DLD1 (cell line): ENCODE data around the gene LYRM9.
"Not testable (repeated sequence)": the region's sequence is repeated elsewhere in the genome, so short reads cannot be mapped to it uniquely, and the experiment has no call there.

Experiments
- in situ Hi-C: cut with HindIII; loops from 2 replicates; pipeline ENCODE4 v1.10.0; 2017; ENCODE audit warnings: low sequenced_read_pairs

The LYRM9 gene

GRCh38 chr17:27892866-27893769 lies at the start of gene LYRM9:
Gene LYRM9, minus strand, starts transcription at chr17:27893365. Its CDS starts 10,671 bp downstream, at chr17:27882694.
- in situ Hi-C loops: no loop called here

- in situ Hi-C loops: no loop called here
These were observed 47.6 kb upstream of the LYRM9 start for GRCh38 chr17:27940503-27941428.

- in situ Hi-C loops: no loop called here
These were observed 46.6 kb upstream of the LYRM9 start for GRCh38 chr17:27939474-27940465.

GRCh38 chr17:27938864-27939263 lies 45.7 kb upstream of the LYRM9 start:
- in situ Hi-C loops: no loop called here

- in situ Hi-C loops: no loop called here
These were observed 45.1 kb upstream of the LYRM9 start for GRCh38 chr17:27938241-27938640.

- in situ Hi-C loops: no loop called here
These were observed 43.9 kb upstream of the LYRM9 start for GRCh38 chr17:27937025-27937546.

GRCh38 chr17:27930000-27930399 lies 36.8 kb upstream of the LYRM9 start:
- in situ Hi-C loops: no loop called here

GRCh38 chr17:27928587-27928986 lies 35.4 kb upstream of the LYRM9 start:
- in situ Hi-C loops: no loop called here

- in situ Hi-C loops: no loop called here
These were observed 34.6 kb upstream of the LYRM9 start for GRCh38 chr17:27927781-27928180.

- in situ Hi-C loops: no loop called here
These were observed 28.4 kb upstream of the LYRM9 start for GRCh38 chr17:27921599-27921998.

GRCh38 chr17:27921077-27921476 lies 27.9 kb upstream of the LYRM9 start:
- in situ Hi-C loops: no loop called here

- in situ Hi-C loops: no loop called here
These were observed 27.4 kb upstream of the LYRM9 start for GRCh38 chr17:27920569-27920968.

- in situ Hi-C loops: no loop called here
These were observed 25.9 kb upstream of the LYRM9 start for GRCh38 chr17:27919079-27919478.

GRCh38 chr17:27918498-27918897 lies 25.3 kb upstream of the LYRM9 start:
- in situ Hi-C loops: no loop called here

GRCh38 chr17:27917000-27917399 lies 23.8 kb upstream of the LYRM9 start:
- in situ Hi-C loops: no loop called here

- in situ Hi-C loops: no loop called here
These were observed 22.5 kb upstream of the LYRM9 start for GRCh38 chr17:27915709-27916108.

- in situ Hi-C loops: no loop called here
These were observed 21.2 kb upstream of the LYRM9 start for GRCh38 chr17:27914382-27914781.

- in situ Hi-C loops: no loop called here
These were observed 19.8 kb upstream of the LYRM9 start for GRCh38 chr17:27912964-27913363.

- in situ Hi-C loops: not testable (repeated sequence)
These were observed 19.1 kb upstream of the LYRM9 start for GRCh38 chr17:27912299-27912698.

- in situ Hi-C loops: no loop called here
These were observed 14.9 kb upstream of the LYRM9 start for GRCh38 chr17:27907976-27908558.
